C4-2B (cell line): Measurements from ENCODE around the gene DEFB118.

Experiments used
- ZFX ChIP-seq: fragments of 450-650 bp; IDR thresholded peaks from 2 replicates; pipeline ENCODE4 v1.6.1; 2017
- TF ChIP-seq, protein P1 (sequence below): fragments of 450-650 bp; conservative IDR thresholded peaks from 2 replicates; pipeline ENCODE4 v1.5.1; 2017; ENCODE audit warnings: mild to moderate bottlenecking

DNA sequence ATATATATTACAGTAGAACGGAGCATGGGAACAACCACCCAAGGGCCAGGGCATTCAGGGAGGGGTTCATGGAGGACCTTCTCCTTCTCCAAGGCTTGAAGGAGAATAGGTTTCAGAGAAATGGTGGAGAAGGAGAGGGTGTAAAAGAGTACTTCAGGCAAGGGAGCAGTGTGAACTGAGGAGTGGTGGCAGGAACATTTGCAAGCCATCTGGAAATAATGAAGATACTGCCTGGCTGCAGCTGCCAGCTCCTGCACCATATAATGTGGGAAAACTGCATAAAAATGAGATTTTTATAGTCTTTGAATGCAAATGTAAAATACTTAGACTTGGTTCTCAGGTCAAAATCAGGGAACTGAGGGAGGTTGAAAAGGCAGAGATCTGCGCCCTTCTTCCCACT, 47.3 kb downstream of the DEFB118 start:
- TF ChIP-seq, protein P1, sequence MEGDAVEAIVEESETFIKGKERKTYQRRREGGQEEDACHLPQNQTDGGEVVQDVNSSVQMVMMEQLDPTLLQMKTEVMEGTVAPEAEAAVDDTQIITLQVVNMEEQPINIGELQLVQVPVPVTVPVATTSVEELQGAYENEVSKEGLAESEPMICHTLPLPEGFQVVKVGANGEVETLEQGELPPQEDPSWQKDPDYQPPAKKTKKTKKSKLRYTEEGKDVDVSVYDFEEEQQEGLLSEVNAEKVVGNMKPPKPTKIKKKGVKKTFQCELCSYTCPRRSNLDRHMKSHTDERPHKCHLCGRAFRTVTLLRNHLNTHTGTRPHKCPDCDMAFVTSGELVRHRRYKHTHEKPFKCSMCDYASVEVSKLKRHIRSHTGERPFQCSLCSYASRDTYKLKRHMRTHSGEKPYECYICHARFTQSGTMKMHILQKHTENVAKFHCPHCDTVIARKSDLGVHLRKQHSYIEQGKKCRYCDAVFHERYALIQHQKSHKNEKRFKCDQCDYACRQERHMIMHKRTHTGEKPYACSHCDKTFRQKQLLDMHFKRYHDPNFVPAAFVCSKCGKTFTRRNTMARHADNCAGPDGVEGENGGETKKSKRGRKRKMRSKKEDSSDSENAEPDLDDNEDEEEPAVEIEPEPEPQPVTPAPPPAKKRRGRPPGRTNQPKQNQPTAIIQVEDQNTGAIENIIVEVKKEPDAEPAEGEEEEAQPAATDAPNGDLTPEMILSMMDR: no peak
- no peak for TF ChIP-seq ZFX
